ENCODE measurements around the gene RELN. TPM values are rescaled to one million over a fixed set of nuclear protein-coding genes. Genes with fewer than 3 reads are reported as not detected.

RELN gene
- polyA plus RNA-seq, 1 donor (not counting 4 experiments of a cell fraction or from before 2014, with no cell fraction given), result not detected

DNA sequence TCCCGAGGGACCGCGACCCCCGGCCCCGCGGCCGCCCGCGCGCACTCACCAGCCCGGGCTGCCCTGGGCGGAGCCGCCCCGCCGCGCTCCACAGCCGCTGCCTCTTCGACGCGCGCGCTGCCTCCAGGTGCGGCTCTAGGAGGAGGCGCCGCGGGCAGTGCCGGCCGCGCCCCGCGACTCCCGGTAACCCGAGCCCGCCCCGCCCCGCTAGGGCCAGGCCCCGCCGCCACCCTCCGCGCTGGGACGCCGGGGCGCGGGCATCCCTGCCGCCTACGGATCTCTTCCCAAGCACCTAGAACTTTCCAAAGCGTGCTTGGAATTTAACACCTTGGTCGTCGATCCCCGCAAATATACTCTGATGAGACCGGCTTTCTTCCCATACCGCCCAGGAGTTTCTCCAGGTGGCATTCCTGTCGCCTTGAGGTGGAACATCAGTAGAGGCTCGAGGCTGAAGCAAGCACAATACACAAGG is 543.4 kb downstream of the RELN start, which contains the start of gene SLC26A5:
TSS of gene SLC26A5 (minus strand) at position 159 of the 472 bp plus-strand sequence. CDS start 24,693 bp downstream, outside the sequence.
- Histone ChIP-seq H3K79me2 (ENCODE audit: control insufficient read depth, insufficient read depth, low read length) (no peaks in the 10 kb centered on the region), H3K27me3 (ENCODE audit: control insufficient read depth, extremely low read depth, insufficient read depth, low read length) (peaks cover 23% of the 10 kb centered on the region), H3K4me3 (ENCODE audit: control insufficient read depth in 2 of 3, extremely low read depth in 1 of 3, insufficient read depth in 2 of 3, low read depth in 1 of 3, low read length in 3 of 3) (peak within 1 kb of the TSS; percentile 17 to 64 (median 48)), H2AFZ (ENCODE audit: control insufficient read depth, low read length) (peak within 1 kb of the TSS; percentile 58), H4K20me1 (ENCODE audit: control insufficient read depth, extremely low read depth, insufficient read depth, low read length) (no peaks in the 10 kb centered on the region), H3K4me2 (ENCODE audit: control insufficient read depth, extremely low read depth, insufficient read depth, low read depth, low read length) (peak within 1 kb of the TSS; percentile 81), H3K36me3 (ENCODE audit: control insufficient read depth in 2 of 2, extremely low read depth in 1 of 2, insufficient read depth in 2 of 2, low read length in 2 of 2) (no peaks in the 10 kb centered on the region), H3K9ac (ENCODE audit: control insufficient read depth, extremely low read depth, insufficient read depth, low read length) (no peak within 1 kb of the TSS), H3K27ac (ENCODE audit: control insufficient read depth, insufficient read depth, low read length) (no peak within 1 kb of the TSS), H3K4me1 (ENCODE audit: control insufficient read depth, extremely low read depth, insufficient read depth, low read length) (peaks cover 3% of the 10 kb centered on the region), H3K9me3 (ENCODE audit: control insufficient read depth, low read depth, low read length) (no peaks in the 10 kb centered on the region), H3K9me1 (ENCODE audit: control insufficient read depth, extremely low read depth, insufficient read depth, low read length) (no peaks in the 10 kb centered on the region)
- dilution Hi-C loops (cut with MboI; ENCODE audit: extremely low pct_ligation_motif_present, low sequenced_read_pairs), result no loop called here
- no peak for DNase-seq (ENCODE audit: low read depth, low spot score)
- TF ChIP-seq EZH2 (IDR thresholded peaks at IDR 0.05; ENCODE audit: low read length), result no peak
- TF ChIP-seq, protein P1, sequence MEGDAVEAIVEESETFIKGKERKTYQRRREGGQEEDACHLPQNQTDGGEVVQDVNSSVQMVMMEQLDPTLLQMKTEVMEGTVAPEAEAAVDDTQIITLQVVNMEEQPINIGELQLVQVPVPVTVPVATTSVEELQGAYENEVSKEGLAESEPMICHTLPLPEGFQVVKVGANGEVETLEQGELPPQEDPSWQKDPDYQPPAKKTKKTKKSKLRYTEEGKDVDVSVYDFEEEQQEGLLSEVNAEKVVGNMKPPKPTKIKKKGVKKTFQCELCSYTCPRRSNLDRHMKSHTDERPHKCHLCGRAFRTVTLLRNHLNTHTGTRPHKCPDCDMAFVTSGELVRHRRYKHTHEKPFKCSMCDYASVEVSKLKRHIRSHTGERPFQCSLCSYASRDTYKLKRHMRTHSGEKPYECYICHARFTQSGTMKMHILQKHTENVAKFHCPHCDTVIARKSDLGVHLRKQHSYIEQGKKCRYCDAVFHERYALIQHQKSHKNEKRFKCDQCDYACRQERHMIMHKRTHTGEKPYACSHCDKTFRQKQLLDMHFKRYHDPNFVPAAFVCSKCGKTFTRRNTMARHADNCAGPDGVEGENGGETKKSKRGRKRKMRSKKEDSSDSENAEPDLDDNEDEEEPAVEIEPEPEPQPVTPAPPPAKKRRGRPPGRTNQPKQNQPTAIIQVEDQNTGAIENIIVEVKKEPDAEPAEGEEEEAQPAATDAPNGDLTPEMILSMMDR (optimal IDR thresholded peaks at IDR 0.05 in 1 of 3, IDR thresholded peaks at IDR 0.05 in 1 of 3, conservative IDR thresholded peaks at IDR 0.05 in 1 of 3; ENCODE audit: extremely low read depth in 1 of 3, insufficient read depth in 2 of 3, low read length in 3 of 3), result no peak
- no peak for FAIRE-seq

DNA sequence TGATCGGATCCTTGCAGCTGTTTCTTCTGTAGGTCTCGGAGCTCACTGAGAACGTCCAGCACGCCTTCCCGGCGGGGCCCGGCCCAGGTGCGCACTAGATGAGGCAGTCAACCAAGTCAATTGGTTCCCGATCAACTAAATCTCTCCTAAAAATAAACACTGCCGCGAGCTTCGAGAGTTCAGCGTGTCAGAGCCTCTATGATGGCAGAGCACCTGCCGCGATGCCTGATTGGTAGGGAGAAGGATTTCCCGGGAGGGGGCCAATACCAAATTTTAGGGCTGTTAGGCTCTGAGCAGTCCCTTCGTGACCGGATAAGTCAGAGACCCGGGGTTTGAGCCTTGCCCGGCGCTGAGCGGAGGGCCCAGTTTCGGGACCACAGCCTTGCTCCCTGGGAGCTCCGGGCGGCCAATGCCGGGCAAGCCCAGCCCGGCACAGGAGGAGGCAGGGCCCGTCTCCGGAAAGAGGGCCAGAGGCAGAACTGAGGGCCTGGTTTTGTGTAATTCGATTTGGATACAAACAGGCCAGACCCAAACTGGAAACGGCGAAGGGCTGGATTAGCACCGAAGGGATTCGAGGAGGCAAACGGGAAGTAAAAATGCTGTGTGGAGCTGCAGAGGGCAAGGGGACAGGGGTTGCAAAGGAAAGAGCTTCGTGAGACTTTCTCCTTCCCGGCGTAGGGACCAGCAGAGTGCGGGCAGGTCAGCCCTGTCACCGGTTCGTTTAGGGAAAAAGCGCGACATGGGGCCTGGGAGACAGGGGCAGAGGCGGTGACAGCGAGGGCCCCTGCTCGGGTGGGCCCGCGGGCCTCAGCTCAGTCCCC is 544.0 kb downstream of the RELN start:
- Histone ChIP-seq H3K9me3 (ENCODE audit: control insufficient read depth, low read depth, low read length) (no peaks in the 10 kb centered on the region), H3K79me2 (ENCODE audit: control insufficient read depth, insufficient read depth, low read length) (no peaks in the 10 kb centered on the region), H3K27ac (ENCODE audit: control insufficient read depth, insufficient read depth, low read length) (no peak overlapping the region), H4K20me1 (ENCODE audit: control insufficient read depth, extremely low read depth, insufficient read depth, low read length) (no peaks in the 10 kb centered on the region), H3K4me3 (ENCODE audit: control insufficient read depth in 2 of 3, extremely low read depth in 1 of 3, insufficient read depth in 2 of 3, low read depth in 1 of 3, low read length in 3 of 3) (peak overlapping the region; percentile 17 to 64 (median 48)), H2AFZ (ENCODE audit: control insufficient read depth, low read length) (peak overlapping the region; percentile 58), H3K4me1 (ENCODE audit: control insufficient read depth, extremely low read depth, insufficient read depth, low read length) (peaks cover 3% of the 10 kb centered on the region), H3K9me1 (ENCODE audit: control insufficient read depth, extremely low read depth, insufficient read depth, low read length) (no peaks in the 10 kb centered on the region), H3K4me2 (ENCODE audit: control insufficient read depth, extremely low read depth, insufficient read depth, low read depth, low read length) (peak overlapping the region; percentile 81), H3K36me3 (ENCODE audit: control insufficient read depth in 2 of 2, extremely low read depth in 1 of 2, insufficient read depth in 2 of 2, low read length in 2 of 2) (no peaks in the 10 kb centered on the region), H3K27me3 (ENCODE audit: control insufficient read depth, extremely low read depth, insufficient read depth, low read length) (peaks cover 23% of the 10 kb centered on the region), H3K9ac (ENCODE audit: control insufficient read depth, extremely low read depth, insufficient read depth, low read length) (no peak overlapping the region)
- dilution Hi-C loops (cut with MboI; ENCODE audit: extremely low pct_ligation_motif_present, low sequenced_read_pairs), result no loop called here
- no peak for FAIRE-seq
- DNase-seq (ENCODE audit: low read depth, low spot score), result no peak
- TF ChIP-seq EZH2 (IDR thresholded peaks at IDR 0.05; ENCODE audit: low read length), result peak; percentile 88
- TF ChIP-seq, protein P1 (optimal IDR thresholded peaks at IDR 0.05 in 1 of 3, IDR thresholded peaks at IDR 0.05 in 1 of 3, conservative IDR thresholded peaks at IDR 0.05 in 1 of 3; ENCODE audit: extremely low read depth in 1 of 3, insufficient read depth in 2 of 3, low read length in 3 of 3), result no peak

Measured in keratinocyte (primary cell).